Bronchial epithelial cell (primary cell): ENCODE data around the gene NHLRC4. TPM values are rescaled to one million over a fixed set of nuclear protein-coding genes. Genes with fewer than 3 reads are reported as not detected.
A peak's percentile ranks its signal among the peaks of the same experiment; 100 is the strongest.

Experiments
- DNase-seq: peaks from one replicate; pipeline ENCODE4 v3.0.0-alpha.2; 2010; ENCODE audit warnings: low read depth
- FAIRE-seq: peaks from 2 replicates; lab custom pipeline; 2011; peaks lifted over from hg19 to GRCh38; lab: Jason Lieb, UNC
- H3K27me3 ChIP-seq: 2 replicates; pipeline ENCODE4 v1.5.1; 2011; ENCODE audit warnings: low read length; ENCODE audit not compliant: control insufficient read depth, insufficient read depth
- H3K36me3 ChIP-seq: 2 replicates; pipeline ENCODE4 v1.5.1; 2011; ENCODE audit warnings: low read length; ENCODE audit not compliant: control insufficient read depth, insufficient read depth
- H3K4me3 ChIP-seq: 2 replicates; pipeline ENCODE4 v1.5.1; 2011; ENCODE audit warnings: mild to moderate bottlenecking, low read depth, low read length, control low read depth
- CTCF ChIP-seq: IDR thresholded peaks from 2 replicates; pipeline ENCODE4 v1.5.1; 2011; ENCODE audit warnings: mild to moderate bottlenecking, moderate library complexity, low read length, control low read depth, inconsistent platforms; ENCODE audit not compliant: insufficient read depth, severe bottlenecking
- total RNA-seq: library from RNA; depleted of rRNA; stranded (reverse); fragments of >200 nt; gene quantifications from 2 replicates; pipeline ENCODE4 v1.2.1, GENCODE V29; 2014

NHLRC4 gene
- total RNA-seq, 1 donor from 2014 or later = under 0.01 TPM

- Histone ChIP-seq H3K36me3 (peaks cover 14% of the 10 kb centered on the region), H3K27me3 (no peaks in the 10 kb centered on the region), H3K4me3 (no peak overlapping the region)
- no peak for DNase-seq
- TF ChIP-seq CTCF = peak; percentile 3
- FAIRE-seq = no peak
These were observed 17.1 kb upstream of the NHLRC4 start for GRCh38 chr16:549544-550263.

- FAIRE-seq (no peak), DNase-seq (no peak)
- Histone ChIP-seq H3K36me3 (peaks cover 13% of the 10 kb centered on the region), H3K4me3 (no peak overlapping the region), H3K27me3 (no peaks in the 10 kb centered on the region)
- no peak for TF ChIP-seq CTCF
These were observed 15.6 kb upstream of the NHLRC4 start for GRCh38 chr16:551210-551609.

- Histone ChIP-seq H3K4me3 (no peak overlapping the region), H3K36me3 (peaks cover 12% of the 10 kb centered on the region), H3K27me3 (no peaks in the 10 kb centered on the region)
- DNase-seq = no peak
- no peak for FAIRE-seq
- no peak for TF ChIP-seq CTCF
These were observed 14.6 kb upstream of the NHLRC4 start for GRCh38 chr16:552171-552570.

GRCh38 chr16:553601-554296 is 13.1 kb upstream of the NHLRC4 start:
- Histone ChIP-seq H3K36me3 (peaks cover 10% of the 10 kb centered on the region), H3K27me3 (peaks cover 2% of the 10 kb centered on the region), H3K4me3 (no peak overlapping the region)
- no peak for TF ChIP-seq CTCF
- FAIRE-seq (no peak), DNase-seq (no peak)

- FAIRE-seq = no peak
- no peak for TF ChIP-seq CTCF
- H3K4me3 ChIP-seq = no peak overlapping the region
- no peak for DNase-seq
- peaks cover 8% of the 10 kb centered on the region for H3K36me3 ChIP-seq
- peaks cover 3% of the 10 kb centered on the region for H3K27me3 ChIP-seq
These were observed 12.5 kb upstream of the NHLRC4 start for GRCh38 chr16:554297-554621.
